ENCODE measurements around the gene REXO1. TPM values are rescaled to one million over a fixed set of nuclear protein-coding genes. Genes with fewer than 3 reads are reported as not detected.

Gene REXO1
- total RNA-seq, 2 experiments from 2014 or later, result 47.9 to 52.9 TPM

- ChIA-PET CTCF (interaction anchor here (0.8 to 3.6 kb wide), 12 partner anchors 9 to 463 kb away, joined by 3 to 38 read pairs (median 4); partner anchors contain the start of genes ABHD17A, ADAT3, LSM7 and SCAMP4), POLR2A (interaction anchor here (0.8 to 1.9 kb wide), 4 partner anchors 9 to 32 kb away, joined by 5 to 14 read pairs (median 6); partner anchors contain the start of gene ABHD17A)
- Mint-ChIP-seq H3K27me3 (ENCODE audit: low read depth) (no peaks in the 10 kb centered on the region), H3K9me3 (ENCODE audit: insufficient read depth) (no peaks in the 10 kb centered on the region), H3K36me3 (ENCODE audit: low read depth) (peaks cover 12% of the 10 kb centered on the region), H3K27ac (peak overlapping the region; percentile 72), H3K4me1 (ENCODE audit: low read depth) (peaks cover 51% of the 10 kb centered on the region), H3K4me3 (peak overlapping the region; percentile 75)
- DNase-seq (no peak), ATAC-seq (no peak)
These were observed 17.1 kb upstream of the REXO1 start for GRCh38 chr19:1865172-1866010.

DNA sequence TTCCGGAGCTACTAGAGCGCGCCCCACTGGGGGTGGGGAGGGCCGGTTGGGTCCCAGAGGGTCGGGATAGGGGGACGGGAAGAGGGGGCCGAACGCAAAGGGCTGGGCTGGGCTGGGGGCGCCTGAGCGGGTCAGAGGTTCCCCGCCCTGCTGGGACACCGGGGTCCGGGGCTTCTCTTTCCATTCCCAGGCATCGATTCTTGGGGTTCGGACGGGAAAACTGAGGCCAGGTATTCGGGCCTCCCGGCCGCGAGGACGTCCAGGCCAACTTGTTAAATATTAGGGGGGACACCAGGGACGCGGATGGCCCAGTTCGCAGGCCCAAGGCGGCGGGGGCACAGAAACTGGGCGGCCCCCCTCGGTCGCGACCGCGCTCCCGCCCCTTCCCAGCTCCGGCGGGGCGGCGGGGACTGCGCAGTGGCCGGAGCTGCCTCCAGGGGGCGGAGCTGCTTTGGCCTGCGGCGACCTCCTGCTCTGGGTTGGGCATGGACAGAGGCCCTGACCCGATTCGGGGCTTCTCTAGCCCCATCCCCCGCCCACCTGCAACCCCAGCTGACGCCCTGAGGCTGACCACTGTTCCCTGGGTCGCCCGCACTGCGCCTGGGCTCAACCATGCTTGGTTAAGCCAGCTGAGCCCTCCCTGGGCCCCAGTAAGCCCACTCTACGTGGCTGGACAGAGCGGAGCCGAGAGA is 16.3 kb upstream of the REXO1 start:
- Mint-ChIP-seq H3K27me3 (ENCODE audit: low read depth) (no peaks in the 10 kb centered on the region), H3K9me3 (ENCODE audit: insufficient read depth) (no peaks in the 10 kb centered on the region), H3K4me3 (peak overlapping the region; percentile 75), H3K36me3 (ENCODE audit: low read depth) (peaks cover 12% of the 10 kb centered on the region), H3K4me1 (ENCODE audit: low read depth) (peaks cover 53% of the 10 kb centered on the region), H3K27ac (peak overlapping the region; percentile 85)
- DNase-seq (peak; percentile 74), ATAC-seq (peak; percentile 27)
- CTCF ChIA-PET, result interaction anchor here (0.6 to 3.6 kb wide), 15 partner anchors 9 to 463 kb away, joined by 3 to 38 read pairs (median 4); partner anchors contain the start of genes ABHD17A, ADAT3, LSM7 and SCAMP4
- POLR2A ChIA-PET, result interaction anchor here (0.6 to 1.4 kb wide), 6 partner anchors 10 to 32 kb away, joined by 3 to 14 read pairs (median 5); partner anchors contain the start of gene ABHD17A

- ChIA-PET CTCF (interaction anchor here (0.6 to 3.6 kb wide), 15 partner anchors 8 to 464 kb away, joined by 3 to 38 read pairs (median 4); partner anchors contain the start of genes ABHD17A, ADAT3, LSM7 and SCAMP4), POLR2A (interaction anchor here (0.6 to 1.4 kb wide), 5 partner anchors 11 to 33 kb away, joined by 3 to 14 read pairs (median 5); partner anchors contain the start of gene ABHD17A)
- peaks cover 52% of the 10 kb centered on the region for H3K4me1 Mint-ChIP-seq (ENCODE audit: low read depth)
- no peaks in the 10 kb centered on the region for H3K9me3 Mint-ChIP-seq (ENCODE audit: insufficient read depth)
- H3K36me3 Mint-ChIP-seq (ENCODE audit: low read depth), result peaks cover 11% of the 10 kb centered on the region
- peak; percentile 73 for ATAC-seq
- H3K4me3 Mint-ChIP-seq, result peak overlapping the region; percentile 75
- DNase-seq, result peak; percentile 95
- H3K27ac Mint-ChIP-seq, result peak overlapping the region; percentile 85
- H3K27me3 Mint-ChIP-seq (ENCODE audit: low read depth), result no peaks in the 10 kb centered on the region
These were observed 15.6 kb upstream of the REXO1 start for GRCh38 chr19:1863638-1864479.

GRCh38 chr19:1863328-1863637 is 15.0 kb upstream of the REXO1 start, which contains the start of gene KLF16:
TSS of gene KLF16 (minus strand) at chr19:1863579. CDS start at chr19:1863497, 82 bp downstream.
- POLR2A ChIA-PET, result no interaction called here
- ATAC-seq, result no peak

DNA sequence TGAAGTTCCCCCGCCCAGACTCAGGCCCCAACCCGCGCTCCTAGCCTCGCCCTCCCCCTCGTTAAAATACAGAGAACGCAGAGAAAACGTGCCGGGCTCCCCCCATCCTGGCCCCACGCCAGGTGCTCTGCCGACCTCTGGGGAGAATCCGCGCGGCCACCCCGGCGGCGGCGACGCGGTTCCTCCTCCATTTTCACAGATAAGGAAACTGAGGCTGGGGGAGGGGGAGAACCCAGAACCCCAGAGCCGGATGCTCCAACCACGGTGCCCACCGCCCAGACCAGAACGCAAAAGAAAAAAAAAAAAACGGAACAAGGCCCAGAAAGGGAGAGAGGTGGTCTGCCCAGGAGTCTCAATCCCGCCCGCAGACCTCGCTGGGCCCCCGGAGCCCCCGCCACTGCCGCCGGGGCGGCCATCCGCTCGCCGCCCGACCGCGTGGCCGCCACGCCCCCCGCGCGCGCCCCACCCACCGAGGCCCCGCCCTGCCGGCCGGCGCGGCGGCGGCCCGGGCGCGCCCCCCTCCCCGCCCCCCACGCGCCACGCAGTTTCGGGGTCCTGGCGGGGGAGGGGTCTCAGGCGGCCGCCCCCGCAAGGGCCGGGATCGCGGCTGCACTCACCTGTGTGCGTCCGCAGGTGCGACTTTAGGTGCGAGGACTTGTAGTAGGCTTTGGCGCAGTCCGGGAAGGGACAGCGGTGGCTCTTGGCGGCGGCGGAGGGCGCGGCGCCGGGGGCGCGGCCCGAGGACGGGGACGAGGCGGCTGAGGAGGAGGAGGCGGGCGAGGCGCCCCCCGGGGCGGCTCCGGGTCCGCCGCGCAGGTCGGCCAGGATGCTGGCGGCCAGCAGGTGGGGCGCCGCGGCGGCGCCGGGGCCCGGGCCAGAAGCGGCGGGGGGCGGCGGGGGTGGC is 14.4 kb upstream of the REXO1 start:
- peak overlapping the region; percentile 92 for H3K27ac Mint-ChIP-seq
- ATAC-seq, result peak; percentile 4
- peaks cover 57% of the 10 kb centered on the region for H3K4me1 Mint-ChIP-seq (ENCODE audit: low read depth)
- H3K9me3 Mint-ChIP-seq (ENCODE audit: insufficient read depth), result no peaks in the 10 kb centered on the region
- DNase-seq, result peak; percentile 58
- H3K4me3 Mint-ChIP-seq, result peak overlapping the region; percentile 95
- ChIA-PET CTCF (no interaction called here), POLR2A (no interaction called here)
- H3K27me3 Mint-ChIP-seq (ENCODE audit: low read depth), result no peaks in the 10 kb centered on the region
- H3K36me3 Mint-ChIP-seq (ENCODE audit: low read depth), result peaks cover 10% of the 10 kb centered on the region

More at GRCh38 chr19:1863328-1863637, 15.0 kb upstream of the REXO1 start, which contains the start of gene KLF16:
- DNase-seq, result no peak
- Mint-ChIP-seq H3K4me1 (ENCODE audit: low read depth) (peaks cover 52% of the 10 kb centered on the region), H3K36me3 (ENCODE audit: low read depth) (peaks cover 10% of the 10 kb centered on the region), H3K27ac (peak within 1 kb of the TSS; percentile 92), H3K4me3 (peak within 1 kb of the TSS; percentile 95), H3K27me3 (ENCODE audit: low read depth) (no peaks in the 10 kb centered on the region), H3K9me3 (ENCODE audit: insufficient read depth) (no peaks in the 10 kb centered on the region)
- CTCF ChIA-PET, result no interaction called here

GRCh38 chr19:1862068-1862423 is 13.8 kb upstream of the REXO1 start:
- Mint-ChIP-seq H3K9me3 (ENCODE audit: insufficient read depth) (no peaks in the 10 kb centered on the region), H3K4me3 (peak overlapping the region; percentile 95), H3K27me3 (ENCODE audit: low read depth) (no peaks in the 10 kb centered on the region), H3K36me3 (ENCODE audit: low read depth) (peaks cover 8% of the 10 kb centered on the region), H3K27ac (peak overlapping the region; percentile 92), H3K4me1 (ENCODE audit: low read depth) (peaks cover 57% of the 10 kb centered on the region)
- POLR2A ChIA-PET, result interaction anchor here (1.0 kb wide), 1 partner anchor 232 kb away, joined by 3 read pairs; no protein-coding TSS in a partner anchor
- CTCF ChIA-PET, result no interaction called here
- ATAC-seq, result no peak
- no peak for DNase-seq

DNA sequence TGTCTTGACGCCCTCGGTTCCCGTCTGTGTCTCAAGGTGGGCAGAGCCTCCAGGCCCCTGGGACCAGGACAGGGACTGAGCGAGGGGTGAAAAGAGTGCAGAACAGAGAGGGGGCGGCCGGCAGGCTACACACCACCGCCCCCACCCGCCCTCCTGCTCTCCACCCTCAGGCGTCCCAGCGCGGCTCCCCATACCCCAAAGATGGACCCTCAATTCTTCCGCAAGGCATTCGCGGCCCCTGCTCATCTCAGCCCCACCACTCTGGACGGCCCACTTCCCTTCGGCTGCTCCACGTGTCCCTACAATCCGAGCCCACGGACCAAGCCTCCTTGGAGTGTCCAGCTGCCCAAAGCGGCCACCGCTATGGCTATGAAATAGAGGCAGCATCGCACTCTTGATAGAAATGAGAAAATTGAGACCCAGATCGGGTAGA is 13.3 kb upstream of the REXO1 start:
- ChIA-PET CTCF (no interaction called here), POLR2A (interaction anchor here (1.0 kb wide), 1 partner anchor 232 kb away, joined by 3 read pairs; no protein-coding TSS in a partner anchor)
- H3K27ac Mint-ChIP-seq, result peak overlapping the region; percentile 43
- DNase-seq (no peak), ATAC-seq (no peak)
- H3K9me3 Mint-ChIP-seq (ENCODE audit: insufficient read depth), result no peaks in the 10 kb centered on the region
- peaks cover 55% of the 10 kb centered on the region for H3K4me1 Mint-ChIP-seq (ENCODE audit: low read depth)
- H3K27me3 Mint-ChIP-seq (ENCODE audit: low read depth), result no peaks in the 10 kb centered on the region
- H3K36me3 Mint-ChIP-seq (ENCODE audit: low read depth), result peaks cover 6% of the 10 kb centered on the region
- H3K4me3 Mint-ChIP-seq, result peak overlapping the region; percentile 95

DNA sequence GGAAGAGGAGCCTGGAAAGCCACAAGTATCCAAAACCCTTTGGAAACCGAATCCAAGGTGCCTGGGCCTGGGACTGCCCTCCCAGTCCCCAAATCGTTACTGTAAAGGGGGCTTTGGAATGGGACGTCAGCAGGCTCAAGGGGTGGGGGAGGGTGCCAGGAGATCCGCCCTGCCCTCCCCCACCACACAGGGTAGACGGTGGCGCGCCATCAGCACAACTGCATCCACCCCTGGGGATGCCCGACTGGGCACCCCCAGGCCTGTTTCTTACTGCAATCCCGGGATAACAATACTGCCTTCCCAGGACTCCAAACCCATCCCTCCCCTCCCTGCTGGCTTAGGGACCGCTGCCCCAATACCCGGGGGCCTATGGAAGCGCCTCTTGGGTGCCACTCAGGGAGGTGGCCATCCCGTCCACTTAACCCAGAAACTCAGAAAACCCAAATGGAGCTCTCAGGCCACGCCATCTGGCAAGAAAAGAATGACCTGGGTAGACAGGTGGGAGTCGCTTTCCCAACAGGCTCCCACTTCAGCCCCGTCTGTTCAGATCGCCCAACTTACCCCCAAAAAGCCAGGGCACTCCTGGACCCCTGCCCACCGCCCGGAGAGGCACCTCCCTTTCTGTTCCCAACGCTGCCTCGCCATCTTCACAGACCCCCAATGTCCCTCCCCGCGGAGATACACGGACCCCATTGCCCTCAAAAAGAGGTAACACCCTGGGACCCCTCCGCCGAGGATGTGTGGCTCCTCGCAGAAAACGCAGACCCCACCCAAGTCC is 12.7 kb upstream of the REXO1 start:
- Mint-ChIP-seq H3K9me3 (ENCODE audit: insufficient read depth) (no peaks in the 10 kb centered on the region), H3K27ac (no peak overlapping the region), H3K36me3 (ENCODE audit: low read depth) (peaks cover 6% of the 10 kb centered on the region), H3K27me3 (ENCODE audit: low read depth) (no peaks in the 10 kb centered on the region), H3K4me1 (ENCODE audit: low read depth) (peaks cover 60% of the 10 kb centered on the region), H3K4me3 (peak overlapping the region; percentile 95)
- CTCF ChIA-PET, result no interaction called here
- POLR2A ChIA-PET, result interaction anchor here (1.0 kb wide), 1 partner anchor 233 kb away, joined by 3 read pairs; no protein-coding TSS in a partner anchor
- ATAC-seq (no peak), DNase-seq (no peak)

- ATAC-seq (no peak), DNase-seq (peak; percentile 51)
- POLR2A ChIA-PET, result no interaction called here
- Mint-ChIP-seq H3K9me3 (ENCODE audit: insufficient read depth) (no peaks in the 10 kb centered on the region), H3K36me3 (ENCODE audit: low read depth) (peaks cover 4% of the 10 kb centered on the region), H3K27ac (no peak overlapping the region), H3K4me3 (no peak overlapping the region), H3K4me1 (ENCODE audit: low read depth) (peaks cover 60% of the 10 kb centered on the region), H3K27me3 (ENCODE audit: low read depth) (no peaks in the 10 kb centered on the region)
- CTCF ChIA-PET, result no interaction called here
These were observed 11.9 kb upstream of the REXO1 start for GRCh38 chr19:1860042-1860775.
